HUES6 (cell line): Measurements from ENCODE around the gene CCN5.

Experiments
- H3K27ac ChIP-seq: 2 replicates; pipeline ENCODE4 v1.7.0; 2013; ENCODE audit warnings: low read depth, mild to moderate bottlenecking, low read length, inconsistent platforms
- H3K27me3 ChIP-seq: 2 replicates; pipeline ENCODE4 v1.6.1; 2013; ENCODE audit warnings: low read length; ENCODE audit not compliant: control insufficient read depth, insufficient read depth
- H3K36me3 ChIP-seq: 2 replicates; pipeline ENCODE4 v1.6.1; 2013; ENCODE audit warnings: low read length; ENCODE audit not compliant: control insufficient read depth, insufficient read depth
- H3K4me1 ChIP-seq: 2 replicates; pipeline ENCODE4 v1.6.1; 2013; ENCODE audit warnings: low read length; ENCODE audit not compliant: control insufficient read depth, insufficient read depth
- H3K4me3 ChIP-seq: 2 replicates; pipeline ENCODE4 v1.5.1; 2013; ENCODE audit warnings: low read depth, low read length
- H3K9ac ChIP-seq: one replicate; pipeline ENCODE4 v1.6.1; 2013; ENCODE audit warnings: mild to moderate bottlenecking, low read length
- H3K9me3 ChIP-seq: 2 replicates; pipeline ENCODE4 v1.6.1; 2013; ENCODE audit warnings: low read depth, low read length; ENCODE audit not compliant: control insufficient read depth, insufficient read depth

Gene CCN5

DNA sequence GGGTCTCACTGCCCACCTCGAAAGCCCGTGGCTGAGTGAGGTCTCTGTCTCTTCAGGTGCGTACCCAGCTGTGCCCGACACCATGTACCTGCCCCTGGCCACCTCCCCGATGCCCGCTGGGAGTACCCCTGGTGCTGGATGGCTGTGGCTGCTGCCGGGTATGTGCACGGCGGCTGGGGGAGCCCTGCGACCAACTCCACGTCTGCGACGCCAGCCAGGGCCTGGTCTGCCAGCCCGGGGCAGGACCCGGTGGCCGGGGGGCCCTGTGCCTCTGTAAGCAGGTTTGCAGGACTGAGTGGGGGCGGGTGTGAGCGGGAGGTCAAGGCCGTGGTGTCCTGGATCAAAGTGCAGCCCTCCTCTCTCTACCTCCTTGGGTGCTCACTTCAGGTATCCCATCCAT lies 4.7 kb downstream of the CCN5 start:
- peaks cover 7% of the 10 kb centered on the region; the same call in 1 of the 2 replicates for H3K4me1 ChIP-seq
- no peak overlapping the region for H3K27ac ChIP-seq
- H3K4me3 ChIP-seq, result no peak overlapping the region
- no peaks in the 10 kb centered on the region for H3K36me3 ChIP-seq
- H3K9me3 ChIP-seq, result no peaks in the 10 kb centered on the region
- no peaks in the 10 kb centered on the region for H3K27me3 ChIP-seq
- H3K9ac ChIP-seq, result no peak overlapping the region

DNA sequence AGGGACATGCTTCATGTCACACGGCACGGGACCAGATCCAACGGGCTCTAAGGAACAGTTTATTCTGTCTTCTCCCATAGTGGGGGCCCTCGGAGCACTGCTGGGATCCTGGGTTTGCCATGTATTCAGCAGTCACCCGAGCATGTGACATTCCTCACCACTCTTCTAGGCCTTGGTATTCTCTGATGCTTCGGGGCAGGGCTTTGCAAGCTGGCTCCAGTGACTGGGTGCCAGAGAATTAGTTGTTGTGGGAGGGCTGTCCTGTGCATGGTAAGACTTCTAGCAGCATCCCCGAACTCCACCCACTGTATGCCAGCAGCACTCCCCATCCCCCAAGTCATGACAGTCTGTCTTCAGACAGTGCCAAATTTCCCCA lies 5.4 kb downstream of the CCN5 start:
- Histone ChIP-seq H3K4me1 (peaks cover 7% of the 10 kb centered on the region; the same call in 1 of the 2 replicates), H3K9ac (no peak overlapping the region), H3K27me3 (no peaks in the 10 kb centered on the region), H3K27ac (no peak overlapping the region), H3K4me3 (no peak overlapping the region), H3K9me3 (no peaks in the 10 kb centered on the region), H3K36me3 (no peaks in the 10 kb centered on the region)

DNA sequence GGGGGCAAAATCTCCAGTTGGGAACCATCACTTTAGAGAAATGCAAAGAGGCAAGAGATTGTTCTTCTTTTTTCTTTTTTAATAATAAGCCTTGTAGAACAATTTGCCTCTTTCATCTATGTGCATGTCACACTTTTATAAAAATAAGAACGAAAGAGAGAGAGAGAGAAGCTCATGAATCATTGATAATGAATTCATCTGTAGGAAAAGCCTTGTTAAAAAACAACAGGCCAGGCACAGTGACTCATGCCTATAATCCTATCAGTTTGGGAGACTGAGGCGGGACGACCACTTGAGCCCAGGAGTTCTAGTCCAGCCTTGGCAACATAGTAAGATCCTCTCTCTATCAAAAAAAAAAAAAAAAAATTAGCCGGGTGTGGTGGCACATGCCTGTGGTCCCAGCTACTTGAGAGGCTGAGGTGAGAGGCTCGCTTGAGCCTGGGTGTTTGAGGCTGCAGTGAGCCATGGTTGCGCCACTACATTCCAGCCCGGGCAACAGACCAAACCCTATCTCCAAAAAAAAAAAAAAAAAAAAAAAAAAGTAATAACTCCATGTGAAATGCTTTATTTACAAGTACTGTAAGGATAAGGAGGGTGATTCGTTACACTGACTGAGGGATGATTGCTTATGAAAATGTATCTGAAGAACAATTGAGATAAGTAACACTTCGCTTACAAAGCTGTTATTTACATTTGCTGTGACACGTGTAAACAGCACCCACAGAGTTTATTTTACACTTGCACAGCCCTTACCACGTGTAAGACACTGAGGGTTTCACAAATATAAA lies 6.0 kb downstream of the CCN5 start:
- Histone ChIP-seq H3K9ac (no peak overlapping the region), H3K27me3 (no peaks in the 10 kb centered on the region), H3K4me1 (peaks cover 7% of the 10 kb centered on the region; the same call in 1 of the 2 replicates), H3K4me3 (no peak overlapping the region), H3K36me3 (no peaks in the 10 kb centered on the region), H3K27ac (no peak overlapping the region), H3K9me3 (no peaks in the 10 kb centered on the region)

DNA sequence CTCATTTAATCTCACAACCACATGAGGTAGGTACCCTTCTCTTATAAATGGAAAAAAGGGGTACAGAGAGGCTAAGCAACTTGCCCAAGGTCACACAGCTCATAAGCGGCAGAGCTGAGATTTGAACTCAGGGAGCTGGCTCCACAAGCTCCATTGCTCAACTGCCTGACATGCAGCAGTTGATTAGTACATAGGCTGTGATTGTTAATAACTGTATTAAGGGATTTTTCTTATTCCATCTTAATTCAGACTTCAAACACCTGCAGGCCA lies 6.6 kb downstream of the CCN5 start:
- Histone ChIP-seq H3K4me3 (no peak overlapping the region), H3K9me3 (no peaks in the 10 kb centered on the region), H3K27me3 (no peaks in the 10 kb centered on the region), H3K36me3 (no peaks in the 10 kb centered on the region), H3K9ac (no peak overlapping the region), H3K4me1 (peaks cover 11% of the 10 kb centered on the region), H3K27ac (no peak overlapping the region)

DNA sequence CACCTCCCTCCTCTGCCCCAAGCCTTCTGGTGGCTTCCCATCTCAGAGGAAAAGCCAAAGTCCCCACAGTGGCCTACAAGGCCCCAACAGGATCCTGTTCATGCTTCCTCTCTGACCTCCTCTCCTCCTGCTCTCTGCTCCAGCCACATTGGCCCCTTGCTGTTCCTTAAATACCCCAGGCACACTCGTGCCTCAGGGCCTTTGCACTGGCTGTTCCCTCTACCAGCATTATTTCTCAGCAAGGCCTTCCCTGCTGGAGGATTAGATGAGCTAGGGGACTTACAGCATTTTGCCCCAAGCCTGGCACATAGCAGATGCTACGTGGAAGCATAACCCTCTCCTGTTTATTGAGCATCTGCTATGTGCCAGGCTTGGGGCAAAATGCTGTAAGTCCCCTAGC lies 7.8 kb downstream of the CCN5 start:
- Histone ChIP-seq H3K36me3 (no peaks in the 10 kb centered on the region), H3K27ac (no peak overlapping the region)

DNA sequence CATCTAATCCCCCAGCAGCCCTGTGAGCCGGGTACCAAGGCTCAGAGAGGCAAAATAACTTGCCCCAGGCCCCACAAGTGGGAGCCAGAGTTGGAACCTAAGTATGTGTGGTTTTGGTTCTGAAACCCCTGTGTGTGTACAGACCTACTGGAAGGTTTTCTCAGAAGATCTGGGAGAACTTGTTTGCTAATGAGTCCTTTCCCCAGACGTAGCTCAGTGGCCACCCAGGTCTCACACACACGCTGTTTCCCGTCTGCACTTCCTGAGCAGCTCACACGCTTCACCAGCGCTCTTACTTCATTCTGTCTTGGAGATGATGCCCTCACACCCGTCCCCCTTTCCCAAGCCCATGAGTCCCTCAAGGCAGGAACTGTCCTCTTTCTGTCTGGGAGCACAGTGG lies 8.2 kb downstream of the CCN5 start:
- no peaks in the 10 kb centered on the region for H3K36me3 ChIP-seq
- peaks cover 22% of the 10 kb centered on the region for H3K4me1 ChIP-seq
- no peak overlapping the region for H3K4me3 ChIP-seq
- H3K27me3 ChIP-seq, result no peaks in the 10 kb centered on the region
- H3K27ac ChIP-seq, result no peak overlapping the region
- no peaks in the 10 kb centered on the region for H3K9me3 ChIP-seq
- H3K9ac ChIP-seq, result no peak overlapping the region

More for the DNA sequence above, 7.8 kb downstream of the CCN5 start:
- Histone ChIP-seq H3K9me3 (no peaks in the 10 kb centered on the region), H3K27me3 (no peaks in the 10 kb centered on the region), H3K4me3 (no peak overlapping the region), H3K9ac (no peak overlapping the region), H3K4me1 (peaks cover 19% of the 10 kb centered on the region)

DNA sequence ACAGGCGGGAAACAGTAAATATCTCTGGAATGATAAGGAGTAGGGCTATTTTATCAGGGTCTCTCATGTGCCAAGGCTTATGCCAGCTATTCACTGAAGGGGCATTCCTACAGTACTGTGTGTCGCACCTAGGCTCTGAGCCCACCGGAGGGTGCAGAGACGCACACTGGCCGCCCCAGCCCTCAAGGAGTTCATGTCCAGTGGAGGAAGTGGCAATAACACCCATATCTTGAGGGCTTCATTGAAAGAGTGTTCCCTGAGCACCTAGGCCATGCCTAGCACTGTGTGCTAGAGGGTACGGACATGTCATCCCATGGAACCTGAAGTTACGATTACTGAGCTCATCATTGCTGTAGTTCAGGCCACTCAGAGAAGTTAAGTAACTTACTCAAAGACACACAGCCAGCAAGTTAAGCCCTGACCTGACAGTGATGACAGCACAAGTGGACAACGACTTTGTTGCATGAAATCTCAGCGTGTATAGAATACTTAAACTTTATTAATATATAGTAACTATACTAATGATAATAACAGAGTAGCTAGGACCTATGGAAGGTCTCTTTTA lies 8.7 kb downstream of the CCN5 start:
- Histone ChIP-seq H3K9ac (no peak overlapping the region), H3K27me3 (no peaks in the 10 kb centered on the region), H3K27ac (no peak overlapping the region), H3K4me1 (peaks cover 27% of the 10 kb centered on the region), H3K4me3 (no peak overlapping the region), H3K36me3 (no peaks in the 10 kb centered on the region), H3K9me3 (no peaks in the 10 kb centered on the region)

DNA sequence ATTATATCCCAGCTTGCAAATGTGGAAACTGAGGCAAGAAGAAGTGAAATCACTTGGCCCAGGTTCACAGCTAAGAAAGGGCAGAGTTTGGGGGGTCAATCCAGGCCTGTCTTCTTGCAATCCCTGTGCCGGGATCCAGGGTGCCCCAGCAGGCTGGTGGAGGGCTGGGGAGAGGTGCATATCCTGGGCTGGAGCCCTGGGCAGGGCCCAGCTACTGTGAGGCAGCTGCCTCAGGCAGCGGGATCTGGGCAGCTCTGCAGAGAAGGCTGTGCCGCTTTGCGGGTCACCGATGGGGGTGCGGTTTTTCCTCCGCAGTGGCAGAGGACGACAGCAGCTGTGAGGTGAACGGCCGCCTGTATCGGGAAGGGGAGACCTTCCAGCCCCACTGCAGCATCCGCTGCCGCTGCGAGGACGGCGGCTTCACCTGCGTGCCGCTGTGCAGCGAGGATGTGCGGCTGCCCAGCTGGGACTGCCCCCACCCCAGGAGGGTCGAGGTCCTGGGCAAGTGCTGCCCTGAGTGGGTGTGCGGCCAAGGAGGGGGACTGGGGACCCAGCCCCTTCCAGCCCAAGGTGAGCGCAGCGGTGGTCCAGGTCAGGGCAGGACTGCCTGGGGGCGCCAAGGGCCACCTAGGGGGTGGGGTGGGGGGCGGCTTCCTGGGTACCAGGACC lies 9.4 kb downstream of the CCN5 start:
- Histone ChIP-seq H3K27ac (no peak overlapping the region), H3K9me3 (no peaks in the 10 kb centered on the region), H3K9ac (no peak overlapping the region), H3K36me3 (no peaks in the 10 kb centered on the region), H3K27me3 (no peaks in the 10 kb centered on the region), H3K4me3 (no peak overlapping the region), H3K4me1 (peaks cover 34% of the 10 kb centered on the region)

DNA sequence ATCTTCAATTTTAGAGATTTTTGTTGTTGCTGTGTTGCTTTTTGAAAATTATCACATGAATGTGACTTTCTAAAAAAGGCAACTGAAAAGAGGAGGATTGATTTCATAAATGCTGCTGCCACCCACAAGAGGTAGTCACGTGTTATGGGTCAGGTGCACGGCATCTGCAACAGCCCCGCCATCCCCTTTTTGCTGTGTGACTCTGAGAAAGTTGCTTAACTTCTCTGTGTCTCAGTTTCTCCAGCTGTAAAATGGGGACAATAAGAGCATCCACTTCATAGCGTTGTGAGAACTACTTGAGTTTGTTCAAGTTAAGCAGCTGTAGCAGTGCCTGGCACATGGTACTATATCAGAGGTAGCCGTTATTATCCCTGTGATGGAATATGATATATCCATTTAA lies 10.7 kb downstream of the CCN5 start:
- H3K27ac ChIP-seq, result no peak overlapping the region
- peaks cover 32% of the 10 kb centered on the region for H3K4me1 ChIP-seq
- no peaks in the 10 kb centered on the region for H3K9me3 ChIP-seq
- no peaks in the 10 kb centered on the region for H3K27me3 ChIP-seq
- H3K36me3 ChIP-seq, result no peaks in the 10 kb centered on the region
- no peak overlapping the region for H3K9ac ChIP-seq
- H3K4me3 ChIP-seq, result no peak overlapping the region

DNA sequence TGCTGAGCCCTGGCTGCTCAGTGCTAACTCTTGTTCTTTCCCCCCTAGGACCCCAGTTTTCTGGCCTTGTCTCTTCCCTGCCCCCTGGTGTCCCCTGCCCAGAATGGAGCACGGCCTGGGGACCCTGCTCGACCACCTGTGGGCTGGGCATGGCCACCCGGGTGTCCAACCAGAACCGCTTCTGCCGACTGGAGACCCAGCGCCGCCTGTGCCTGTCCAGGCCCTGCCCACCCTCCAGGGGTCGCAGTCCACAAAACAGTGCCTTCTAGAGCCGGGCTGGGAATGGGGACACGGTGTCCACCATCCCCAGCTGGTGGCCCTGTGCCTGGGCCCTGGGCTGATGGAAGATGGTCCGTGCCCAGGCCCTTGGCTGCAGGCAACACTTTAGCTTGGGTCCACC lies 11.9 kb downstream of the CCN5 start:
- Histone ChIP-seq H3K4me3 (no peak overlapping the region), H3K27ac (no peak overlapping the region), H3K27me3 (no peaks in the 10 kb centered on the region), H3K9me3 (no peaks in the 10 kb centered on the region), H3K4me1 (peaks cover 30% of the 10 kb centered on the region), H3K36me3 (no peaks in the 10 kb centered on the region), H3K9ac (no peak overlapping the region)

DNA sequence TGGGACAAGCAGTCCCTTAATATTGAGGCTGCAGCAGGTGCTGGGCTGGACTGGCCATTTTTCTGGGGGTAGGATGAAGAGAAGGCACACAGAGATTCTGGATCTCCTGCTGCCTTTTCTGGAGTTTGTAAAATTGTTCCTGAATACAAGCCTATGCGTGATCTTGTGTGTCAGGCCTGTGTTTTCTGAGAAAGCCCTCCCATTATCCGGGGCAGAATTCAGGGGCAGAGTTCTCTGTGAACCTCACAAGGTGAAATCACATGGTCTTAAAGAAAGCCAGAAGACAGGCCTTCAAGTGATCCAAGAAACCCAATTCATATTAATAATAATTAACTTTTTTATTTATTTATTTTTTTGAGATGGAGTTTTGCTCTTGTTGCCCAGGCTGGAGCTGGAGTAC lies 12.5 kb downstream of the CCN5 start:
- Histone ChIP-seq H3K9ac (no peak overlapping the region), H3K4me1 (peaks cover 30% of the 10 kb centered on the region)

More for the DNA sequence above, 12.5 kb downstream of the CCN5 start:
- Histone ChIP-seq H3K9me3 (no peaks in the 10 kb centered on the region), H3K27ac (no peak overlapping the region), H3K27me3 (no peaks in the 10 kb centered on the region), H3K4me3 (no peak overlapping the region), H3K36me3 (no peaks in the 10 kb centered on the region)
